Measurements from ENCODE around the gene OR10J1.

The OR10J1 gene

DNA sequence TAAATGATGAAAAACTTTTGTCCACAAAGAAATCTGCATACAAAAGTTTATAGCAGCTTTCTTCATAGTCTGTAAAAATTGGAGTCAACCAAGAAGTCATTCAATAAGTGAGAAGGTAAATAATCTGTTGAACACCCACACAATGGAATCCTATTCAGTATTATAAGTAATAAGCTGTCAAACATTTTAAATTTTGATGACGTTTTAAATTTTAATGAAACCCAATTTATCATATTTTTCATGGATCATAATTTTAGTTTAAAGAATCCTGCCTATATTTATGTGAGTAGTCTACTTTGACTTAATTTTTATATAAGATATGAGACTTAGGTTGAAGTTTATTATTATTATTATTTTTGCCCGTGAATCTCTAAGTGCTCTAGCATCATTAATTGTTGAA lies 20.0 kb downstream of the OR10J1 start:
- Mint-ChIP-seq H3K27me3 (peaks cover 2% of the 10 kb centered on the region), H3K4me3 (no peak overlapping the region), H3K9me3 (peaks cover 29% of the 10 kb centered on the region), H3K36me3 (ENCODE audit: low read depth) (peaks cover 5% of the 10 kb centered on the region), H3K27ac (no peak overlapping the region), H3K4me1 (no peaks in the 10 kb centered on the region)
- DNase-seq (no peak), ATAC-seq (no peak)

DNA sequence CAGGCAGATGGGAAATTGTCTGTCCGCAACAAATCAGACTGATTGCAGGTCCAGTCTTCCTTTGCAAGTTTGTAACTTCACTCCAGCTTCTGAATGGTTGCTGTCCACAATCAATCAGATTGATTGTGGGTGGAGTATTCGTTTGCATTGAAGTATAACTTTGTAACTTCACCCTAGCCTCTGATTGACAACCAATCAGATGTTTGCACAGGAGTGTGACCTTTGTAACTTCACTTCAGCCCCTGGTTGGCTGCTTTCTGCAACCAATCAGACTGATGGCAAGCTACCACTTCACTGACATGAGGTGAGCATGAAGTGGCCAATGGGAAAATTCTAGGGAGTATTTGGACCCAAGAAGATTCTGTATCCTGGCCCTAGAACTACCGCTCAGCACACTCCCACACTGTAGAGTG lies 25.7 kb downstream of the OR10J1 start:
- Mint-ChIP-seq H3K27ac (no peak overlapping the region), H3K4me1 (no peaks in the 10 kb centered on the region), H3K36me3 (ENCODE audit: low read depth) (peaks cover 5% of the 10 kb centered on the region), H3K4me3 (no peak overlapping the region), H3K27me3 (peaks cover 15% of the 10 kb centered on the region), H3K9me3 (peaks cover 28% of the 10 kb centered on the region)
- DNase-seq (no peak), ATAC-seq (no peak)

DNA sequence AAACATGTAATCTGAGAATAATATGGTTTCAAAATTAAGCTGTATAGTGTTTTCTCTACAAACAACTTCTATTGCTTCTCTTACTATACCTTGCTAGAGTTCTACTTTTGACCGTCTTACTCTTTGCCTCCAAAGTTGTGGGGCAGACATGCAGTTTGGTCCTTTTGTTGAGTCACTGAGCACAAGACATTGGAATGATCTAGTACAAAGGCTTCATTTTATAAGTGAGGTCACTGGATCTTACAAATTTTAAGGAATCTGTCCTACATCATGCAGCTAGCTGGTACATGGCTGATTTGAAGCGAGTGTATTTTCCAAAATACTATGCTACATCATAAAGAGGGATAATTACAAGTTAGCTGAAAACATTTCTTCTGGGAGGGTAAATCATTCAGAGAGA lies 28.8 kb downstream of the OR10J1 start:
- ATAC-seq (no peak), DNase-seq (no peak)
- H3K27me3 Mint-ChIP-seq = peaks cover 18% of the 10 kb centered on the region
- H3K4me1 Mint-ChIP-seq = no peaks in the 10 kb centered on the region
- H3K36me3 Mint-ChIP-seq (ENCODE audit: low read depth) = no peaks in the 10 kb centered on the region
- no peak overlapping the region for H3K4me3 Mint-ChIP-seq
- H3K27ac Mint-ChIP-seq = no peak overlapping the region
- peaks cover 6% of the 10 kb centered on the region for H3K9me3 Mint-ChIP-seq

DNA sequence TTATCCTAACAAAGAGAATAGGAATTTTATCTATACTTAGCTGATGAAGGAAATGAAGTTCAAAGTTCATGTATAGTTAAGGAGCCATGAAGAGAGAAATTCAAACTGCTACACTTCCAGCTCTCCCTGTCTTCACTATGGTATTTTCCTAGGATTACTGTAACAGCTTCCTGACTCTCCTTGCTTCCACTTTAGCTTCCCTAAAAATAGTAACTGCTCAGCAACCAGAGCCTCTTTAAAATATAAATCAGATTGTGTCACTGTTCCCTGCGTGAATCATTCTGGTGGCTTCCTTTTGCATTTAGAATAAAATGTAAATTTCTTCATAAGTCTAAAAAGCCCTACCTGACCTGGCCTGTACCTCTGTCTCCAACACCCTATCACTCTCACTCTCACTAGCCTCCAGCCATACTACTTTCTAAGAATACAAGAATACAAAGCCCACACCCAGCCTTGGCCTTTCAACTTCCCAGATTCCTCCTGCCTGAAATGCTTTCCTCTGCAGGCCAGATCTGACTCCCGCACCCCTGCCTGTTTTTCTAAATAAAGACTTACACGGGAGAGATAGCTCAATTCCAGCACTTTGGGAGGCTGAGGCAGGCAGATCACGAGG lies 30.5 kb downstream of the OR10J1 start:
- Mint-ChIP-seq H3K9me3 (no peaks in the 10 kb centered on the region), H3K27me3 (peaks cover 18% of the 10 kb centered on the region)
- DNase-seq = no peak

DNA sequence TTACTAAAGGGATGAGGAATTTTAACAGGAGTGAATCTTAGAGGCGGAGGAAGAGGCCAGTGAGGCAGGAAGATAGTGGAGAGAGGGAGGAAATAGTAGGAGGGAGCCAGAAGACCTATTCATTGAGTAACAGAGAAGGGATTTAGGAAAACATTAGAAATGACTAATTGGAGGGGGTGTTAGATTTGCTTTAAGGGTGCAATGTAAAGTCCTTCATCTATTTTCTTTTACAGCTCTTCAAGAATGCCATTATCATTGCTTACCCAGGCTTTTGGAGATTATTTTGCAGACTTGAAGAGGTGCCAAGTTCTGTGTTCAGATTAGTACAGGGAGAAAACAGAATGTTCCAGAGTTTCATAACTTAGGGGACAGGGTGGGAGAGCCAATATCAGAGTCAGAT lies 33.8 kb downstream of the OR10J1 start:
- Mint-ChIP-seq H3K36me3 (ENCODE audit: low read depth) (no peaks in the 10 kb centered on the region), H3K9me3 (no peaks in the 10 kb centered on the region), H3K4me1 (no peaks in the 10 kb centered on the region), H3K27me3 (peaks cover 11% of the 10 kb centered on the region), H3K27ac (no peak overlapping the region), H3K4me3 (no peak overlapping the region)
- DNase-seq (no peak), ATAC-seq (no peak)

More for the DNA sequence above, 30.5 kb downstream of the OR10J1 start:
- Mint-ChIP-seq H3K4me3 (no peak overlapping the region), H3K4me1 (no peaks in the 10 kb centered on the region), H3K36me3 (ENCODE audit: low read depth) (no peaks in the 10 kb centered on the region), H3K27ac (no peak overlapping the region)
- no peak for ATAC-seq

DNA sequence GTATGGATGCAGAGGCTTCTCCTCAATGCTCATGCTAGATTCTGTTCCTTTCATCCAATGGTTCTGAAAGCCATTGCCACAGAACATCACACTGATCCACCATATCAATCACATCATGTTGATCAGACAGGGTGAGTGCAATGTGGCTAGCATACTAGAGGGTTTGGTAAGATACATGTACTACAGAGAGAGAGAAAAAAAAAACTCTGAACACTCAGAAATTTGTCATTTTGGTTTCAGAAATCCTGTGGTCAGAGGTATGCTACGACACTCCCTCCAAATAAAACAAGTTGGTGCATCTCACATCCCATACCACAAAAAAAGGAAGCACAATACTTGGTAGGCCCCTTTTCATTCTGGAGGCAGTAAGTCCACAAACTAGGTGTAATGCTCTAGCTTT lies 35.4 kb downstream of the OR10J1 start:
- peaks cover 7% of the 10 kb centered on the region for H3K27me3 Mint-ChIP-seq
- no peaks in the 10 kb centered on the region for H3K9me3 Mint-ChIP-seq
- H3K4me3 Mint-ChIP-seq = no peak overlapping the region
- ATAC-seq = no peak
- H3K27ac Mint-ChIP-seq = no peak overlapping the region
- no peaks in the 10 kb centered on the region for H3K36me3 Mint-ChIP-seq (ENCODE audit: low read depth)
- H3K4me1 Mint-ChIP-seq = no peaks in the 10 kb centered on the region
- DNase-seq = no peak

DNA sequence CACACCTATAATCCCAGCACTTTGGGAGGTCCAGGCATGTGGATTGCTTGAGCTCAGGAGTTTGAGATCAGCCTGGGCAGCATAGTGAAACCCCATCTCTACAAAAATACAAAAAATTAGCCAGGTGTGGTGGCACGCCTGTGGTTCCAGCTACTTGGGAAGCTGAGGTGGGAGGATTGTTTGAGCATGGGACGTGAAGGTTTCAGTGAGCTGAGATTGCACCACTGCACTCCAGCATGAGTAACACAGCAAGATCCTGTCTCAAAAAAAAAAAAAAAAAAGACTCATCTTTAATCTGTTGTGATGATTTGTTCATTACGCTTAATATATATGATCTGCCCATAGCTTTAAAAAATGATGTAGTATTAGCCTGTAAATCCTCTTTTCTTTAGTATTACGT lies 44.0 kb downstream of the OR10J1 start:
- no peak overlapping the region for H3K27ac Mint-ChIP-seq
- no peak for ATAC-seq
- no peak for DNase-seq
- no peaks in the 10 kb centered on the region for H3K36me3 Mint-ChIP-seq (ENCODE audit: low read depth)
- no peaks in the 10 kb centered on the region for H3K9me3 Mint-ChIP-seq
- H3K4me1 Mint-ChIP-seq = no peaks in the 10 kb centered on the region
- peaks cover 3% of the 10 kb centered on the region for H3K27me3 Mint-ChIP-seq
- H3K4me3 Mint-ChIP-seq = no peak overlapping the region
